Measurements from ENCODE around the gene ZNF581. TPM values are rescaled to one million over a fixed set of nuclear protein-coding genes. Genes with fewer than 3 reads are reported as not detected.

ZNF581 gene
- total and polyA plus RNA-seq, 9 donors: 11.2 to 40.2 (median 34.0) TPM

DNA sequence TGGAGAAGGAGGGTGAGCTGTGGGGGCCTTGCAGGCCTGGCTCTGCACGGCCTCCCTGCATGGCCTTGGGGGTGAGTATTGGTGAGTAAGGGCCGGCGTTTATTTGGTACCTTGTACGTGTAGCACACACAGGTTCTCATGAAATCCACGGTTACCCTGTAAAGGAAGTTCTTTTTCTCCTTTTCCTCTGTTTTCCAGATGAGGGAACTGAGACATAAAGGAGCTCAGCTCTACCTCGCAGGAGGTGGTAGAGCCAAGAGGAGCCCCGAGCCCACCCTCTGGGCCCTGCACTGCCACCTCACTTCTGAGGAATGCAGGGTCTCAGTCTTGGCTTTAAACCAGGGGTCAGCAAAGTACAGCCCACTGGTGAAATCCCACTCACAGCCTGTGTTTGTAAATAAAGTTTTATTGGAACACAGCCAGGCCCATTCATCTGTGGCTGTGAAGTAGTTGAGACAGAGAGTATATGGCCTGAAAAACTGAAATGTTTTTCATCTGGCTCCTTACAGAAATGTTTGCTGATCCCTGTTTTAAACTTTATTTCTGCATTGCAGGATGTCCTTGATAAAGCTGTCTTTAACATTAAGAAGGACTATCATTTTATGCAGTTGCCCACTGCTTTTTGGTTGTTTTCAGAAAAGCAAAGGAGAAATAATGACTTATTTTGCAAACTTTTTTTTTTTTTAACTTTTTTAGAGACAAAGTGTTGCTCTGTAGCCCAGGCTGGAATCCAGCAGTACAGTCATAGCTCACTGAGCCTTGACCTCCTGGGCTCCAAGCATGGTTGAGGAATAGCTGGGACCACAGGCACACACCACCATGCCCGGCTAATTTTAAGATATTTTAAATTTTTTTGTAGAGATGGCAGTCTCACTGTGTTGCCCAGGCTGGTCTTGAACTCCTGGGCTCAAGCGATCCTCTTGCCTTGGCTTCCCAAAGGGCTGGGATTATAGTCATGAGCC, 38.0 kb downstream of the ZNF581 start:
- H3K27ac ChIP-seq: peak overlapping the region in 1 of 2 donors; percentile 57
- no peaks in the 10 kb centered on the region for H3K9me3 ChIP-seq
- 10 to 47% (median 16%) methylated on average over 9 of the region's 9 CpGs for WGBS, 3 donors
- H3K36me3 ChIP-seq: no peaks in the 10 kb centered on the region
- no peak overlapping the region for H3K4me3 ChIP-seq
- intact Hi-C loops (cut with DNase I): no loop called here
- TF ChIP-seq, protein P1, sequence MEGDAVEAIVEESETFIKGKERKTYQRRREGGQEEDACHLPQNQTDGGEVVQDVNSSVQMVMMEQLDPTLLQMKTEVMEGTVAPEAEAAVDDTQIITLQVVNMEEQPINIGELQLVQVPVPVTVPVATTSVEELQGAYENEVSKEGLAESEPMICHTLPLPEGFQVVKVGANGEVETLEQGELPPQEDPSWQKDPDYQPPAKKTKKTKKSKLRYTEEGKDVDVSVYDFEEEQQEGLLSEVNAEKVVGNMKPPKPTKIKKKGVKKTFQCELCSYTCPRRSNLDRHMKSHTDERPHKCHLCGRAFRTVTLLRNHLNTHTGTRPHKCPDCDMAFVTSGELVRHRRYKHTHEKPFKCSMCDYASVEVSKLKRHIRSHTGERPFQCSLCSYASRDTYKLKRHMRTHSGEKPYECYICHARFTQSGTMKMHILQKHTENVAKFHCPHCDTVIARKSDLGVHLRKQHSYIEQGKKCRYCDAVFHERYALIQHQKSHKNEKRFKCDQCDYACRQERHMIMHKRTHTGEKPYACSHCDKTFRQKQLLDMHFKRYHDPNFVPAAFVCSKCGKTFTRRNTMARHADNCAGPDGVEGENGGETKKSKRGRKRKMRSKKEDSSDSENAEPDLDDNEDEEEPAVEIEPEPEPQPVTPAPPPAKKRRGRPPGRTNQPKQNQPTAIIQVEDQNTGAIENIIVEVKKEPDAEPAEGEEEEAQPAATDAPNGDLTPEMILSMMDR (IDR thresholded peaks at IDR 0.05): no peak
- no peak for TF ChIP-seq EP300 (IDR thresholded peaks at IDR 0.05)
- no peak for TF ChIP-seq POLR2A (IDR thresholded peaks at IDR 0.05)
- DNase-seq: peak; percentile 55 to 76 (median 69)
- no peaks in the 10 kb centered on the region for H3K27me3 ChIP-seq
- H3K4me1 ChIP-seq (ENCODE audit: insufficient read depth): peaks cover 24% of the 10 kb centered on the region

DNA sequence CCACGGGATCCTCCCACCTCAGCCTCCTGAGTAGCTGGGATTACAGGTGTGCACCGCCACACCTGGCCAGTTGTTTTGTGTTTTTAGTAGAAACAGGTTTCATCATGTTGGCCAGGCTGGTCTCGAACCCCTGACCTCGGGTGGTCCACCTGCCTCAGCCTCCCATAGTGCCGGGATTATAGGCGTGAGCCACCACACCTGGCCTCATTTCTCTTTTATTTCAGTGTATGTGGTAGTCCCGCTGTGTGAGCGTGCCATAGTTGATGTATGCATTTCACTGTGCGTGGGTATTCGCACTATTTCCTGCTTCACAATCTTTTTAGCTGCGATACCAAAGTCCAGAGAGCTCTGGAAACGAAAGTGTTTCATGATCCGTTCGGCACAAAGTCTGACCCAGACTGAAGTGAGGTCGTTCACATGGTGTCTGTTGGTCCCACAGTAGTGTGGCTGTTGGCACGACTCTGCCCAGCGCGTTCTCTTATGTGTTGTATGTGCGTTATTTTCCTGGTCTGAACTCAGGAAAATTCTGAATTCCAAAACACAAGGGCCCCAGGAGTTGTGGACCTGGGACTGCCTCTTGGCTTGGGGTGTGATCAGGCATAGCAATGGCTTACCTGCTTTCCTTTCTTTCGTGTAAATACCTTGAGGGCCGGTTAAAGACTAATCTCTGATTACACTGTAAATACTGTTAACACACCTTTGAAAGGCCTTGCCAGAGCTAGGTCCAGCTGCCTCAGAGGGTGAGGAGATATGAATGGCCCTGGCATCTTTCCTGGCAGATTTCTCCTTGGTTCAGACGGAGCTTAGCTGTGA, 40.2 kb downstream of the ZNF581 start:
- no peak overlapping the region for H3K27ac ChIP-seq
- peaks cover 18% of the 10 kb centered on the region for H3K4me1 ChIP-seq (ENCODE audit: insufficient read depth)
- 83 to 88% (median 87%) methylated on average over 22 of the region's 22 CpGs for WGBS, 3 donors

GRCh38 chr19:55684946-55685681, 41.7 kb downstream of the ZNF581 start:
- peaks cover 15% of the 10 kb centered on the region for H3K4me1 ChIP-seq (ENCODE audit: insufficient read depth)
- no peaks in the 10 kb centered on the region for H3K9me3 ChIP-seq
- no peak overlapping the region for H3K27ac ChIP-seq
- intact Hi-C loops (cut with DNase I): no loop called here
- TF ChIP-seq EP300 (IDR thresholded peaks at IDR 0.05): no peak
- no peak for TF ChIP-seq POLR2A (IDR thresholded peaks at IDR 0.05)
- TF ChIP-seq, protein P1 (IDR thresholded peaks at IDR 0.05): no peak
- peak in 1 of 5 donors; percentile 22 for DNase-seq
- no peaks in the 10 kb centered on the region for H3K27me3 ChIP-seq
- no peak overlapping the region for H3K4me3 ChIP-seq
- no peaks in the 10 kb centered on the region for H3K36me3 ChIP-seq
- 92 to 94% (median 93%) methylated on average over 60 of the region's 60 CpGs for WGBS, 3 donors

More for the DNA sequence above, 40.2 kb downstream of the ZNF581 start:
- no peaks in the 10 kb centered on the region for H3K9me3 ChIP-seq
- H3K4me3 ChIP-seq: no peak overlapping the region
- no peak for DNase-seq
- intact Hi-C loops (cut with DNase I): no loop called here
- H3K27me3 ChIP-seq: no peaks in the 10 kb centered on the region
- TF ChIP-seq EP300 (IDR thresholded peaks at IDR 0.05) (no peak), POLR2A (IDR thresholded peaks at IDR 0.05) (no peak)
- TF ChIP-seq, protein P1 (IDR thresholded peaks at IDR 0.05): no peak
- no peaks in the 10 kb centered on the region for H3K36me3 ChIP-seq

- TF ChIP-seq POLR2A (IDR thresholded peaks at IDR 0.05) (no peak), EP300 (IDR thresholded peaks at IDR 0.05) (no peak)
- TF ChIP-seq, protein P1 (IDR thresholded peaks at IDR 0.05): no peak
- WGBS, 3 donors: 90 to 98% (median 90%) methylated on average over 6 of the region's 6 CpGs
- intact Hi-C loops (cut with DNase I): no loop called here
- no peaks in the 10 kb centered on the region for H3K27me3 ChIP-seq
- H3K4me1 ChIP-seq (ENCODE audit: insufficient read depth): peaks cover 8% of the 10 kb centered on the region
- H3K9me3 ChIP-seq: no peaks in the 10 kb centered on the region
- DNase-seq: no peak
- H3K36me3 ChIP-seq: no peaks in the 10 kb centered on the region
- H3K27ac ChIP-seq: no peak overlapping the region
- no peak overlapping the region for H3K4me3 ChIP-seq
Measured at GRCh38 chr19:55685776-55686175, 42.3 kb downstream of the ZNF581 start.

Measured in ovary (tissue), 9 donors.